ENCODE results near the gene BCAR1.
"Not testable (repeated sequence)": the region's sequence is repeated elsewhere in the genome, so short reads cannot be mapped to it uniquely, and the experiment has no call there.

- TF ChIP-seq, protein P1, sequence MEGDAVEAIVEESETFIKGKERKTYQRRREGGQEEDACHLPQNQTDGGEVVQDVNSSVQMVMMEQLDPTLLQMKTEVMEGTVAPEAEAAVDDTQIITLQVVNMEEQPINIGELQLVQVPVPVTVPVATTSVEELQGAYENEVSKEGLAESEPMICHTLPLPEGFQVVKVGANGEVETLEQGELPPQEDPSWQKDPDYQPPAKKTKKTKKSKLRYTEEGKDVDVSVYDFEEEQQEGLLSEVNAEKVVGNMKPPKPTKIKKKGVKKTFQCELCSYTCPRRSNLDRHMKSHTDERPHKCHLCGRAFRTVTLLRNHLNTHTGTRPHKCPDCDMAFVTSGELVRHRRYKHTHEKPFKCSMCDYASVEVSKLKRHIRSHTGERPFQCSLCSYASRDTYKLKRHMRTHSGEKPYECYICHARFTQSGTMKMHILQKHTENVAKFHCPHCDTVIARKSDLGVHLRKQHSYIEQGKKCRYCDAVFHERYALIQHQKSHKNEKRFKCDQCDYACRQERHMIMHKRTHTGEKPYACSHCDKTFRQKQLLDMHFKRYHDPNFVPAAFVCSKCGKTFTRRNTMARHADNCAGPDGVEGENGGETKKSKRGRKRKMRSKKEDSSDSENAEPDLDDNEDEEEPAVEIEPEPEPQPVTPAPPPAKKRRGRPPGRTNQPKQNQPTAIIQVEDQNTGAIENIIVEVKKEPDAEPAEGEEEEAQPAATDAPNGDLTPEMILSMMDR (optimal IDR thresholded peaks at IDR 0.05 in 1 of 3, IDR thresholded peaks at IDR 0.05 in 1 of 3, conservative IDR thresholded peaks at IDR 0.05 in 1 of 3; ENCODE audit: extremely low read depth in 1 of 3, insufficient read depth in 2 of 3, low read length in 3 of 3) = not testable (repeated sequence)
- TF ChIP-seq EZH2 (IDR thresholded peaks at IDR 0.05; ENCODE audit: low read length) = not testable (repeated sequence)
These were observed 28.3 kb downstream of the BCAR1 start for GRCh38 chr16:75223129-75223528.

Data from keratinocyte (primary cell).